ENCODE data around the gene CRYBG1.

Gene CRYBG1

DNA sequence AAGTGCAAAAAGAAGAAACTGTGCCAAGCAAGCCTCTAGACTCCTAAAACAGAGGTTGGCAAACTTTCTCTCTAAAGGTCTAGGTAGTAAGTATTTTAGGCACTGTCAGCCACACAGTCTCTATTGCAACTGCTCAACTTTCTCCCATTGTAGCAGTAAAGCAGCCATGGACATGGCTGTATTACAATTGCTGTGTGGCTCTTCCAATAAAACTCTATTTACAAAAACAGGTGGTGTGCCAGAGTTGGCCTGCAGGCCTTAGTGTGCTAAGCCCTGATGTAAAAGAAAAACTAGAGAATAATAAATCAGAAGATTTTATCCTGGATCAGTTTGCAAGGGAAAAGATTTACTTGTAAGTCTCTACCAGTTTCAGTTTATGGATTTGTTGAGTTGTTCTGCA, 74.0 kb downstream of the CRYBG1 start:
- no peak overlapping the region for H3K4me3 ChIP-seq
- TF ChIP-seq, protein P1, sequence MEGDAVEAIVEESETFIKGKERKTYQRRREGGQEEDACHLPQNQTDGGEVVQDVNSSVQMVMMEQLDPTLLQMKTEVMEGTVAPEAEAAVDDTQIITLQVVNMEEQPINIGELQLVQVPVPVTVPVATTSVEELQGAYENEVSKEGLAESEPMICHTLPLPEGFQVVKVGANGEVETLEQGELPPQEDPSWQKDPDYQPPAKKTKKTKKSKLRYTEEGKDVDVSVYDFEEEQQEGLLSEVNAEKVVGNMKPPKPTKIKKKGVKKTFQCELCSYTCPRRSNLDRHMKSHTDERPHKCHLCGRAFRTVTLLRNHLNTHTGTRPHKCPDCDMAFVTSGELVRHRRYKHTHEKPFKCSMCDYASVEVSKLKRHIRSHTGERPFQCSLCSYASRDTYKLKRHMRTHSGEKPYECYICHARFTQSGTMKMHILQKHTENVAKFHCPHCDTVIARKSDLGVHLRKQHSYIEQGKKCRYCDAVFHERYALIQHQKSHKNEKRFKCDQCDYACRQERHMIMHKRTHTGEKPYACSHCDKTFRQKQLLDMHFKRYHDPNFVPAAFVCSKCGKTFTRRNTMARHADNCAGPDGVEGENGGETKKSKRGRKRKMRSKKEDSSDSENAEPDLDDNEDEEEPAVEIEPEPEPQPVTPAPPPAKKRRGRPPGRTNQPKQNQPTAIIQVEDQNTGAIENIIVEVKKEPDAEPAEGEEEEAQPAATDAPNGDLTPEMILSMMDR (IDR thresholded peaks at IDR 0.05), result no peak
- DNase-seq (ENCODE audit: low spot score), result no peak
- no peak overlapping the region for H3K27ac ChIP-seq

DNA sequence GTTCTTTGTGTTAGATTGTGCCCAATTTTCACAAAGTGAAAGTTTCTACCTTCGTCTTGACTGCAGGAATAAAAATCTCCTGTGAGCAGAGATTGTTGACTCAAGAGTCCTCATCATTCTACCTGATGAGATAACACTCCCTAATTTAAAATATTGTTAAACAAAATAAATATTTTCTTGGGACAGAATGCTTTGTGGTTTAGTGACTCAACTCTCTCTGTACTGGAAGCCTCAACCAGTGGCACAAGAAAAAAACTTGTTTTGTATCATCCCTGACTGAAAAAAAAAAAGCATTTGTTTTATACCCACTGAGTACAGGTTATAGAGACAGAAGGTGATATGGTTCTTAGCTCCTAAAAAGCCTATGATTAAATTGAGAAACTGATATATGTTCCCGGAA, 78.9 kb downstream of the CRYBG1 start:
- no peak overlapping the region for H3K27ac ChIP-seq
- DNase-seq (ENCODE audit: low spot score), result no peak
- H3K4me3 ChIP-seq, result no peak overlapping the region
- TF ChIP-seq, protein P1 (IDR thresholded peaks at IDR 0.05), result no peak

DNA sequence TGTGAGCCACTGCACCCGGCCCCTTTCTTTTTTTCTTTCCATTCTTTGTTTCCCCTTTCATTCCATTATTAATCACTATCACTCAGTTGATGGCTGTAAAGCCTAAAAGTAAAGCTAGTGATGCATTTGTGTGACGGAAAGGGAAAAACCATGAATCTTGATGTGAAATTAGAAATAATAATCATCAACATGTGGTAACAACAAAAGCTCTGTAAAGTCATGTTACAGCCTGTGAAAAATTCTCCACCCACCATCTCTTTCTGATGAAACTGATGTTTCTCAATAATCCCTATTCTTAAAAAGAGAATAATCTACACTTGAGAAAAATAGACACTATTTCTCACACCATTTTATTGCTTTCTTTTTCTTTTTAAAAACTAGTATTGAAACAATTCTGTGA, 80.0 kb downstream of the CRYBG1 start:
- Histone ChIP-seq H3K27ac (no peak overlapping the region), H3K4me3 (no peak overlapping the region)
- TF ChIP-seq, protein P1 (IDR thresholded peaks at IDR 0.05), result no peak
- no peak for DNase-seq (ENCODE audit: low spot score)

DNA sequence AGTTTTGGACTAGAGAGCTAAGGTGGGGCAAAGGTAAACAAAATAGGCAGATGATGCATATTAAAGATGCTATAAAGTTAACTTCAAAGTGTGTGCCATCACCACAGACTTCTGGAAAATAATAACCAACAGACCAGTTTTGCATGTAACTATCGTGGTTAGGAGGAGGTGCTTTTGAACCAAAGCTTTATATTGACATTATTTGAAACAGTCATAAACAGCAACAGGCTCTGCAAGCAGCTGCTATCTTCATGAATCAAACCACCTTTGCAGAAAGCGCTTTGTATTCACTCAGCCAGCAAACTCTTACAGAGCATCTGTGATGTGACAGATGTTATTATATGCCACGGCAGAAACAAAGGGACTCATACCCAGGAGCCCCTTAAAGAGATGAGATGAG, 81.9 kb downstream of the CRYBG1 start:
- Histone ChIP-seq H3K4me3 (no peak overlapping the region), H3K27ac (no peak overlapping the region)
- TF ChIP-seq, protein P1 (IDR thresholded peaks at IDR 0.05), result no peak
- DNase-seq (ENCODE audit: low spot score), result no peak

DNA sequence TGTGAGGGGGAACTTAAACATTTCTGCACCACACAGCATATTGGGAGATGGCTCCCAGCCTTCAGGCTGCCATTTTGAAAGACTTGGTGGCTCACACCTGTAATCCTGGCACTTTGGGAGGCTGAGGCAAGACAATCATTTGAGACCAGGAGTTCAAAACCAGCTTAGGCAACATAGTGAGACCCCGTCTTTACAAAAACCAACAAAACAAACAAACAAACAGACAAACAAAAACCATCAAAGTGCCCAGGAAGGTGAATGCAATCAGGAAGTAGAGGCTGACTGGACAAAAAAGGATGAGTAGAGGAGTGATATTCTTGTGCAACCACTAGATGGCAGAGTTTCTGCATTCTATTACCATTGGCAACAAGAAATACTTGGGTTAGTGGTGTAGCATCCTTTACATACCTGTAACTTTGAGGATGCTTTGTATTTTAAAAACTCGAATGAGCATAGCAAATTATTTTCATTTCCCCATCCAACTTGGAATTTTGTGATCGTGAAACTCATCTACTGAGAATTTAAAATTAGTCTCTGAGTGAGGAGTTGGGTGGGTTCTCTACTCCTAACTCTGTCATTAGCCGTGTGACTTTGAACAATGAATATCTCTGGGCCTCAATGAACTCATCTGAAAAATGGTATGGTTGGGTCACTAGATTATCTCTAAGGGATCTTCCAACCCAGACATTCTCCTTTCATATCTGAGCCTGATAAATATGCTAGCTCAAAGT, 84.4 kb downstream of the CRYBG1 start:
- no peak for DNase-seq (ENCODE audit: low spot score)
- TF ChIP-seq, protein P1 (IDR thresholded peaks at IDR 0.05), result peak; percentile 56
- H3K4me3 ChIP-seq, result no peak overlapping the region
- no peak overlapping the region for H3K27ac ChIP-seq

DNA sequence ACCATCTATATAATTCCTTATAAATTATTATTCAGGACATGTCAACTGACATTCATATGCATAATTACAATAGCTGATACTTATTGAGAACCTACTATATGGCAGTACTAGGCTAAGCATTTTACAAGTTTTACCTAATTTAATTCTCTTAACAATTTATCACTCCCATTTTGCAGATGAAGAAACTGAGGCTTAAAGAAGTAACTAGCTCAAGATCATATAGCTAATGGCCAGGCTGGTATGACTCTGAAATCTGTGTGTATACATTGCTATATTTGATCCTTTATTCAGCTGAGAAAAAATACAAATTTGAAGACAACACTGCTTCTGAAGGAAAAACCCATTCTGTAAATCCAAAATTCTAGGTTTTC, 85.0 kb downstream of the CRYBG1 start:
- no peak for DNase-seq (ENCODE audit: low spot score)
- Histone ChIP-seq H3K4me3 (no peak overlapping the region), H3K27ac (no peak overlapping the region)
- TF ChIP-seq, protein P1 (IDR thresholded peaks at IDR 0.05), result no peak

DNA sequence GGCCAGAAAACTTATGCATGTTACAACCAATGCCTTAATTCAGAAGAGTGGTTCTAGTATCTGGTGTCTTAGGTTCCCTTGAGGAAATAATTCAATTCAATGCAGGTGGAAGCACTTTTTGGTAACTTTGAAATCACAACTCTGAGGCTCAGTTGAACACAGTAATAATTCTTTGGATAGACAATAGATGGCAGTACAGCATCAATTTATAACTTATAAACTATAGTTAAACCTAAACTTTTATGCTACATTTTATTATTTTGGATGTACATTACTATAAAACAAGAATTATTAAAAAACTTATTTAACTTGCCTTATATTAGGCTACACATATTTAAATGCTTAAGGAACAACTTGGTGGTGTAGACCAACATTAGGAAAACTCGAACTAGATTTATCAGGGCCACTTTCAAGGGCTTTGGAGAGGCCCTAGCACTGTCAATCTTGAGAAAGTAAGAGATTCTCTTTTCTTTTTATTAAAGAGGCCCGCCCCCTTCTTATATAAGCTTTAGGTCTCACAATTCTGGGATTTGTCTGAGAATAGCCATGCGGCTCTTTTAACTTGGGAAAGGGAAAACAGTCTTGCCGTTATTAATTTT, 85.9 kb downstream of the CRYBG1 start:
- TF ChIP-seq, protein P1 (IDR thresholded peaks at IDR 0.05), result no peak
- no peak overlapping the region for H3K4me3 ChIP-seq
- no peak overlapping the region for H3K27ac ChIP-seq
- DNase-seq (ENCODE audit: low spot score), result no peak

Data from coronary artery (tissue), 2 donors.